Endothelial cell of umbilical vein (primary cell): ENCODE data around the gene CEP164.

Experiments used
- EZH2 ChIP-seq: IDR thresholded peaks from 2 replicates; pipeline ENCODE4 v1.6.1; 2012; ENCODE audit warnings: borderline replicate concordance, low read depth, mild to moderate bottlenecking, moderate library complexity, low read length, inconsistent platforms; ENCODE audit not compliant: severe bottlenecking
- JUN ChIP-seq: IDR thresholded peaks from 2 replicates; pipeline ENCODE4 v1.6.1; 2011; ENCODE audit warnings: borderline replicate concordance, low read depth; ENCODE audit not compliant: insufficient read length, insufficient read depth
- MYC ChIP-seq: IDR thresholded peaks from one replicate; pipeline ENCODE4 v1.6.1; 2011; ENCODE audit warnings: mild to moderate bottlenecking, low read depth, low read length
- POLR2A ChIP-seq: IDR thresholded peaks from 2 replicates; pipeline ENCODE4 v1.6.1; 2012; ENCODE audit warnings: low read depth, mild to moderate bottlenecking, control low read depth, low read length
- POLR2AphosphoS5 ChIP-seq: IDR thresholded peaks from 2 replicates; pipeline ENCODE4 v1.6.1; 2012; ENCODE audit warnings: low read depth, mild to moderate bottlenecking, control low read depth, low read length, moderate library complexity; ENCODE audit not compliant: insufficient read depth
- TF ChIP-seq, protein P1 (sequence below), 2 donors: IDR thresholded peaks; 1 replicate in 1 of 2; 2 replicates in 1 of 2; pipeline ENCODE4 v1.5.1; 2011; ENCODE audit warnings: low read length in 2 of 2, mild to moderate bottlenecking in 2 of 2, moderate library complexity in 2 of 2, control low read depth in 1 of 2, inconsistent platforms in 1 of 2, low read depth in 1 of 2; ENCODE audit not compliant: insufficient read depth in 1 of 2; ENCODE audit errors: extremely low read depth in 1 of 2

DNA sequence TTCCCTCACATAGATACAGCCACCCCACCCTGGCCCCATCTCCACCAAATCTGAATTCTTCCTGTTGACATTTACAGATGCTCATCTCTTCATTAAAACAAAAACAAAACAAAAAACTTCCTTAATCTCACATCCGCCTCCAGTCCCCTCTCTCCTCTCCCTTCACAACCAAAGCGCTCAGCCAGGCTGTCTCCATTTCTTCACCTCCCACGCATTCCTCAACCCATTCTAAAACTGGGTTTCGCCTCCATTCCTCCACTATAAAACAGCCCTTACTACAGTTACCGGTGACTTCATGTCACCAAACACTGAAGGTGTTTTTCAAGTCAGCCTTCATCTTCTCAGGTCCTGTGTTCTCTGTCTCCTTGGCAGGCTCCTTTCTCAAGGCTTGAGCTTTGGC lies 26.9 kb upstream of the CEP164 start:
- no peak for TF ChIP-seq POLR2AphosphoS5
- TF ChIP-seq, protein P1, sequence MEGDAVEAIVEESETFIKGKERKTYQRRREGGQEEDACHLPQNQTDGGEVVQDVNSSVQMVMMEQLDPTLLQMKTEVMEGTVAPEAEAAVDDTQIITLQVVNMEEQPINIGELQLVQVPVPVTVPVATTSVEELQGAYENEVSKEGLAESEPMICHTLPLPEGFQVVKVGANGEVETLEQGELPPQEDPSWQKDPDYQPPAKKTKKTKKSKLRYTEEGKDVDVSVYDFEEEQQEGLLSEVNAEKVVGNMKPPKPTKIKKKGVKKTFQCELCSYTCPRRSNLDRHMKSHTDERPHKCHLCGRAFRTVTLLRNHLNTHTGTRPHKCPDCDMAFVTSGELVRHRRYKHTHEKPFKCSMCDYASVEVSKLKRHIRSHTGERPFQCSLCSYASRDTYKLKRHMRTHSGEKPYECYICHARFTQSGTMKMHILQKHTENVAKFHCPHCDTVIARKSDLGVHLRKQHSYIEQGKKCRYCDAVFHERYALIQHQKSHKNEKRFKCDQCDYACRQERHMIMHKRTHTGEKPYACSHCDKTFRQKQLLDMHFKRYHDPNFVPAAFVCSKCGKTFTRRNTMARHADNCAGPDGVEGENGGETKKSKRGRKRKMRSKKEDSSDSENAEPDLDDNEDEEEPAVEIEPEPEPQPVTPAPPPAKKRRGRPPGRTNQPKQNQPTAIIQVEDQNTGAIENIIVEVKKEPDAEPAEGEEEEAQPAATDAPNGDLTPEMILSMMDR (IDR thresholded peaks at IDR 0.05; ENCODE audit: extremely low read depth in 1 of 2, insufficient read depth in 1 of 2, low read depth in 1 of 2, low read length in 2 of 2), result no peak
- TF ChIP-seq POLR2A, result no peak
- TF ChIP-seq EZH2, result no peak
- no peak for TF ChIP-seq JUN
- TF ChIP-seq MYC, result no peak
